Measurements from ENCODE around the gene CTSC. TPM values are rescaled to one million over a fixed set of nuclear protein-coding genes. Genes with fewer than 3 reads are reported as not detected.
"Not testable (repeated sequence)": the region's sequence is repeated elsewhere in the genome, so short reads cannot be mapped to it uniquely, and the experiment has no call there.

The CTSC gene
- total RNA-seq, 1 experiment from 2014 or later, result 38.0 TPM

DNA sequence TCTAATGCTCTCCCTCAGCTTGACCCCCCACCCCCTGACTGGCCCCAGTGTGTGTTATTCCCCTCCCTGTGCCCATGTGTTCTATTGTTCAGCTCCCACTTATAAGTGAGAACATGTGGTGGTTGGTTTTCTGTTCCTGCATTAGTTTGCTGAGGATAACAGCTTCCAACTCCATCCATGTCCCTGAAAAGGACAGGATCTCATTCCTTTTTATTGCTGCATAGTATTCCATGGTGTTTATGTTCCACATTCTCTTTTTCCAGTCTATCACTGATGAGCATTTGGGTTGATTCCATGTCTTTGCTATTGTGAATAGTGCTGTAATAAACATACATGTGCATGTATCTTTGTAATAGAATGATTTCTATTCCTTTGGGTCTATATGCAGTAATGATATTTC lies 16.1 kb downstream of the CTSC start:
- H3K36me3 ChIP-seq (ENCODE audit: control insufficient read depth in 1 of 2, insufficient read depth in 2 of 2, low read length in 2 of 2); RAD21 ChIA-PET (ENCODE audit: low non-redundant PET in 1 of 2, low total read pairs in 2 of 2, uncharacterized antibody in 2 of 2, unreplicated experiment in 2 of 2); intact Hi-C loops (cut with micrococcal nuclease); H3K27me3 ChIP-seq (ENCODE audit: insufficient read depth, low read length); H3K4me3 ChIP-seq (replicated peaks in 1 of 2; ENCODE audit: low read depth in 1 of 2, low read length in 2 of 2); H3K27ac ChIP-seq (ENCODE audit: low read depth, low read length); DNase-seq (ENCODE audit: low read depth, low spot score); POLR2A ChIA-PET; H3K4me1 ChIP-seq (ENCODE audit: control insufficient read depth in 1 of 2, insufficient read depth in 2 of 2, low read length in 2 of 2); ATAC-seq; H4K20me1 ChIP-seq (ENCODE audit: insufficient read depth); H3K9ac ChIP-seq (ENCODE audit: low read length); H3K79me2 ChIP-seq (ENCODE audit: insufficient read depth, low read length); H2AFZ ChIP-seq (ENCODE audit: low read depth, low read length, poor library complexity, severe bottlenecking); CTCF ChIA-PET; H3K9me2 ChIP-seq (ENCODE audit: insufficient read depth); H3K9me3 ChIP-seq (ENCODE audit: control insufficient read depth in 1 of 2, insufficient read depth in 1 of 2, low read depth in 1 of 2, low read length in 2 of 2); BruUV-seq (replicated peaks); H3K4me2 ChIP-seq (ENCODE audit: low read length): not testable (repeated sequence)

DNA sequence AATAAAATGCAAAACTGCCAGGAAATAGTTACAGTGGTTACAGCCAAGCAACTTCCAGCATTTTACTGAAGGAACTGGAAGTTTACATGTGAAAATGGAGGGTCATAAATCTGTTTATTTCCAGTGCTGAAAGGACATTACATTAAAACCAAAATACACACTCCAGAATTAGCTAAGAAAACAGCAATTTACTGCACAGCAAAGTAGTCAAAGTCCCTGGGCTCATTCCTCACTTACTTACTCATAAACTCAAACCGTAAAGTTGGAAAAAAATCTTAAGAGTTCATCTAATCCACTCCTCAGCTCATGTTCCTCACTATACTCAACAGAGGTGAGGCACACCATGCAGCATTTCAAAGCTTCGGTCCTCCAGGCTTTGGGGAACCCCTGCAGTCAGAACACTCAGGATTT lies 17.4 kb downstream of the CTSC start:
- ATAC-seq, result no peak
- intact Hi-C loops (cut with micrococcal nuclease), result no loop called here
- DNase-seq (ENCODE audit: low read depth, low spot score), result no peak
- H3K9ac ChIP-seq (ENCODE audit: low read length), result no peak overlapping the region
- H3K4me2 ChIP-seq (ENCODE audit: low read length), result no peak overlapping the region
- 0 out of 4 replicates have a peak, but pooled peaks cover 0 to 2% of the 10 kb centered on the region in 2 experiments for H3K36me3 ChIP-seq (ENCODE audit: control insufficient read depth in 1 of 2, insufficient read depth in 2 of 2, low read length in 2 of 2)
- POLR2A ChIA-PET, result no interaction called here
- no peaks in the 10 kb centered on the region for H3K4me1 ChIP-seq (ENCODE audit: control insufficient read depth in 1 of 2, insufficient read depth in 2 of 2, low read length in 2 of 2)
- BruUV-seq (replicated peaks), result no TSS peak
- no peaks in the 10 kb centered on the region for H3K27me3 ChIP-seq (ENCODE audit: insufficient read depth, low read length)
- H3K9me3 ChIP-seq (ENCODE audit: control insufficient read depth in 1 of 2, insufficient read depth in 1 of 2, low read depth in 1 of 2, low read length in 2 of 2), result no peaks in the 10 kb centered on the region
- H4K20me1 ChIP-seq (ENCODE audit: insufficient read depth), result no peaks in the 10 kb centered on the region
- H3K27ac ChIP-seq (ENCODE audit: low read depth, low read length), result no peak overlapping the region
- H2AFZ ChIP-seq (ENCODE audit: low read depth, low read length, poor library complexity, severe bottlenecking), result no peak overlapping the region
- H3K9me2 ChIP-seq (ENCODE audit: insufficient read depth), result no peaks in the 10 kb centered on the region
- RAD21 ChIA-PET (ENCODE audit: low non-redundant PET in 1 of 2, low total read pairs in 2 of 2, uncharacterized antibody in 2 of 2, unreplicated experiment in 2 of 2), result no interaction called here
- no peak overlapping the region for H3K4me3 ChIP-seq (replicated peaks in 1 of 2; ENCODE audit: low read depth in 1 of 2, low read length in 2 of 2)
- CTCF ChIA-PET, result no interaction called here
- H3K79me2 ChIP-seq (ENCODE audit: insufficient read depth, low read length), result no peaks in the 10 kb centered on the region
- TF ChIP-seq FOSL1 (IDR thresholded peaks at IDR 0.05; ENCODE audit: low read depth), result no peak
- no peak for TF ChIP-seq YY1 (IDR thresholded peaks at IDR 0.05; ENCODE audit: extremely low read depth, insufficient replicate concordance, low read depth, low read length)
- no peak for TF ChIP-seq SRF (IDR thresholded peaks at IDR 0.05; ENCODE audit: low read depth)
- TF ChIP-seq POLR2AphosphoS5 (IDR thresholded peaks at IDR 0.05; ENCODE audit: low read depth, low read length), result no peak
- TF ChIP-seq EZH2phosphoT487 (IDR thresholded peaks at IDR 0.05; ENCODE audit: borderline replicate concordance), result no peak
- no peak for TF ChIP-seq POLR2A (IDR thresholded peaks at IDR 0.05; ENCODE audit: borderline replicate concordance, extremely low read depth, insufficient read depth, insufficient read length)
- TF ChIP-seq ZNF274 (IDR thresholded peaks at IDR 0.05; ENCODE audit: low read depth, low read length), result no peak
- TF ChIP-seq, protein P1, sequence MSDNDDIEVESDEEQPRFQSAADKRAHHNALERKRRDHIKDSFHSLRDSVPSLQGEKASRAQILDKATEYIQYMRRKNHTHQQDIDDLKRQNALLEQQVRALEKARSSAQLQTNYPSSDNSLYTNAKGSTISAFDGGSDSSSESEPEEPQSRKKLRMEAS (IDR thresholded peaks at IDR 0.05), result no peak
- TF ChIP-seq SIN3A (IDR thresholded peaks at IDR 0.05; ENCODE audit: low read depth), result no peak
- TF ChIP-seq, protein P2, sequence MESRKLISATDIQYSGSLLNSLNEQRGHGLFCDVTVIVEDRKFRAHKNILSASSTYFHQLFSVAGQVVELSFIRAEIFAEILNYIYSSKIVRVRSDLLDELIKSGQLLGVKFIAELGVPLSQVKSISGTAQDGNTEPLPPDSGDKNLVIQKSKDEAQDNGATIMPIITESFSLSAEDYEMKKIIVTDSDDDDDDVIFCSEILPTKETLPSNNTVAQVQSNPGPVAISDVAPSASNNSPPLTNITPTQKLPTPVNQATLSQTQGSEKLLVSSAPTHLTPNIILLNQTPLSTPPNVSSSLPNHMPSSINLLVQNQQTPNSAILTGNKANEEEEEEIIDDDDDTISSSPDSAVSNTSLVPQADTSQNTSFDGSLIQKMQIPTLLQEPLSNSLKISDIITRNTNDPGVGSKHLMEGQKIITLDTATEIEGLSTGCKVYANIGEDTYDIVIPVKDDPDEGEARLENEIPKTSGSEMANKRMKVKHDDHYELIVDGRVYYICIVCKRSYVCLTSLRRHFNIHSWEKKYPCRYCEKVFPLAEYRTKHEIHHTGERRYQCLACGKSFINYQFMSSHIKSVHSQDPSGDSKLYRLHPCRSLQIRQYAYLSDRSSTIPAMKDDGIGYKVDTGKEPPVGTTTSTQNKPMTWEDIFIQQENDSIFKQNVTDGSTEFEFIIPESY (IDR thresholded peaks at IDR 0.05; ENCODE audit: extremely low read depth, insufficient replicate concordance, low read length), result no peak
- TF ChIP-seq RAD21 (IDR thresholded peaks at IDR 0.05; ENCODE audit: low read depth), result no peak
- no peak for TF ChIP-seq CEBPB (IDR thresholded peaks at IDR 0.05; ENCODE audit: low read depth)
- no peak for TF ChIP-seq SP1 (IDR thresholded peaks at IDR 0.05; ENCODE audit: low read depth)
- TF ChIP-seq, protein P3, sequence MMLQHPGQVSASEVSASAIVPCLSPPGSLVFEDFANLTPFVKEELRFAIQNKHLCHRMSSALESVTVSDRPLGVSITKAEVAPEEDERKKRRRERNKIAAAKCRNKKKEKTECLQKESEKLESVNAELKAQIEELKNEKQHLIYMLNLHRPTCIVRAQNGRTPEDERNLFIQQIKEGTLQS (IDR thresholded peaks at IDR 0.05), result no peak
- TF ChIP-seq, protein P4, sequence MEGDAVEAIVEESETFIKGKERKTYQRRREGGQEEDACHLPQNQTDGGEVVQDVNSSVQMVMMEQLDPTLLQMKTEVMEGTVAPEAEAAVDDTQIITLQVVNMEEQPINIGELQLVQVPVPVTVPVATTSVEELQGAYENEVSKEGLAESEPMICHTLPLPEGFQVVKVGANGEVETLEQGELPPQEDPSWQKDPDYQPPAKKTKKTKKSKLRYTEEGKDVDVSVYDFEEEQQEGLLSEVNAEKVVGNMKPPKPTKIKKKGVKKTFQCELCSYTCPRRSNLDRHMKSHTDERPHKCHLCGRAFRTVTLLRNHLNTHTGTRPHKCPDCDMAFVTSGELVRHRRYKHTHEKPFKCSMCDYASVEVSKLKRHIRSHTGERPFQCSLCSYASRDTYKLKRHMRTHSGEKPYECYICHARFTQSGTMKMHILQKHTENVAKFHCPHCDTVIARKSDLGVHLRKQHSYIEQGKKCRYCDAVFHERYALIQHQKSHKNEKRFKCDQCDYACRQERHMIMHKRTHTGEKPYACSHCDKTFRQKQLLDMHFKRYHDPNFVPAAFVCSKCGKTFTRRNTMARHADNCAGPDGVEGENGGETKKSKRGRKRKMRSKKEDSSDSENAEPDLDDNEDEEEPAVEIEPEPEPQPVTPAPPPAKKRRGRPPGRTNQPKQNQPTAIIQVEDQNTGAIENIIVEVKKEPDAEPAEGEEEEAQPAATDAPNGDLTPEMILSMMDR (IDR thresholded peaks at IDR 0.05 in 2 of 3, conservative IDR thresholded peaks at IDR 0.05 in 1 of 3; ENCODE audit: borderline replicate concordance in 1 of 3, insufficient read depth in 1 of 3, low read depth in 2 of 3, low read length in 2 of 3), result no peak

Measured in HCT116 (cell line).